Thyroid gland (tissue), 4 donors: Measurements from ENCODE around the gene PDE8B. TPM values are rescaled to one million over a fixed set of nuclear protein-coding genes. Genes with fewer than 3 reads are reported as not detected.
A peak's percentile ranks its signal among the peaks of the same experiment; 100 is the strongest.

Source experiments
- DNase-seq, 2 donors: peaks; one replicate each; pipeline ENCODE4 v3.0.0-alpha.2; 2019
- H3K27ac ChIP-seq, 3 donors: fragments of 200-600 bp; sonication (generic); 1 replicate in 2 of 3; 2 replicates in 1 of 3; pipeline ENCODE4 v1.5.1; 2016 to 2019; ENCODE audit warnings: mild to moderate bottlenecking in 1 of 3, moderate library complexity in 1 of 3
- H3K27me3 ChIP-seq: fragments of 200-600 bp; sonication (generic); one replicate; pipeline ENCODE4 v1.5.1; 2019
- H3K36me3 ChIP-seq, 2 donors: fragments of 200-600 bp; sonication (generic); one replicate each; pipeline ENCODE4 v1.5.1; 2016 to 2019
- H3K4me1 ChIP-seq, 2 donors: fragments of 200-600 bp; sonication (generic); one replicate each; pipeline ENCODE4 v1.5.1; 2017 to 2019
- H3K4me3 ChIP-seq, 3 donors: fragments of 200-600 bp; sonication (generic); replicated peaks in 1 of 3; 1 replicate in 2 of 3; 2 replicates in 1 of 3; pipeline ENCODE4 v1.5.1; 2016; ENCODE audit warnings: mild to moderate bottlenecking in 1 of 3
- H3K9me3 ChIP-seq: fragments of 200-600 bp; sonication (generic); one replicate; pipeline ENCODE4 v1.5.1; 2017
- POLR2A ChIP-seq, 2 donors: fragments of 450-650 bp; IDR thresholded peaks; one replicate each; pipeline ENCODE4 v1.6.1; 2017; ENCODE audit warnings: antibody characterized with exemption in 2 of 2, mild to moderate bottlenecking in 2 of 2, moderate library complexity in 1 of 2
- WGBS, 2 donors: methylation state at CpG; one replicate each; pipeline ENCODE4 v1.1.5; 2017; 5-methylcytosine and 5-hydroxymethylcytosine counted together
- intact Hi-C: fragments of 100-400 bp; cut with DNase I; formaldehyde crosslinking; loops from one replicate; pipeline ENCODE4 v1.15.1; 2023
- total RNA-seq, 4 donors: library from RNA; depleted of rRNA; stranded (reverse); fragments of >200 nt; gene quantifications; one replicate each; pipeline ENCODE4 v1.2.3, GENCODE V29; 2016
- TF ChIP-seq, protein P1 (sequence below), 6 experiments: fragments of 200-600 bp in 3 of 6; fragments of 450-650 bp in 3 of 6; sonication (generic) in 3 of 6; IDR thresholded peaks; one replicate each; pipeline ENCODE4 v1.5.1; 2016 to 2019; ENCODE audit warnings: antibody characterized with exemption in 6 of 6, mild to moderate bottlenecking in 2 of 6, inconsistent platforms in 1 of 6, moderate library complexity in 1 of 6

PDE8B gene
- total RNA-seq, 4 donors from 2014 or later, result 113 to 279 (median 218) TPM

DNA sequence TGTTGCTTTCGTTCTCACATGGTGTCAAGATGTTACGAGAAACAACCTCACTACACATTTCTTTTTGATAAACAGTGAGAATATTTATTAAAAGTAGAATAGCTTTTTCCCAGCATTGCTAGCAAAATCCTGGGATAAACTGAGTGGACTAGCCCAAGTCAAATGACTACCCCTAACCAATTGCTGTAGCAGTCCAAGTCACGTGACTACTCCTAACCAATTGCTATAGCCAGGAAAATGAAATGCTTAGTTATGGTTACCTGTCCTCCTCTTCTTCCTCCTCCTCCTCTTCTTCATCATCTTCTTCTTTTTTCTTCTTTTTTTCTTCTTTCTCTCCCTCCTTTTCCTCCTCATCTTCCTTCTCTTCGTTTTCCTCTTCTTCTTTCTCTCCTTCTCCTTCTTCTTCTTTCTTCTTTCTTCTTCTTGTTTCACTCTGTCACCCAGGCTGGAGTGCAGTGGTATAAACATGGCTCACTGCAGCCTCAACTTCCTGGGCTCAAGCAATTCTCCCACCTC is 85.4 kb downstream of the PDE8B start:
- 82 to 95% methylated on average over 4 of the region's 4 CpGs for WGBS, 2 donors

DNA sequence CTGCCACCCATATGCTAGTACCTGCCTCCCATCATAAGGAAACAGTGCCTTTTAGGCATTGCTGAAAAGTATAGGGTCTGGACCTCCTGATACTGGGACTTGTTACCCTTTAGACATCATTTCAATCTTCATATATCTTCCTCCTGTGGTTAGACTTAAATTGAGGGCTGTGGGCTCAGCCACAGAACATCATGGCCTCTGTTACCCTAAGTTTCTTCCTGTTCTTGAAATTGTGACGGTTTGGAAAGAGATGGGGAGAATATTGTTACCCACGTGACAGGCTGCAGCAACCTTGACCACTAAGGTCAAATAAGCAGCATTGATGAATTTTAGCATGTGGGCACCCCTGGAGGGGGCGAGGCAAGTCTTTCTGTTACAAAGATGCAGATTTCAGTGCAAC is 87.7 kb downstream of the PDE8B start:
- H3K27ac ChIP-seq, result peak overlapping the region in 1 of 3 donors; percentile 17
- H3K27me3 ChIP-seq, result no peaks in the 10 kb centered on the region
- 92 to 96% methylated on average over 3 of the region's 3 CpGs for WGBS, 2 donors
- no peak overlapping the region for H3K4me3 ChIP-seq
- H3K36me3 ChIP-seq, result no peaks in the 10 kb centered on the region
- DNase-seq, result no peak
- TF ChIP-seq POLR2A (IDR thresholded peaks at IDR 0.05), result no peak
- TF ChIP-seq, protein P1, sequence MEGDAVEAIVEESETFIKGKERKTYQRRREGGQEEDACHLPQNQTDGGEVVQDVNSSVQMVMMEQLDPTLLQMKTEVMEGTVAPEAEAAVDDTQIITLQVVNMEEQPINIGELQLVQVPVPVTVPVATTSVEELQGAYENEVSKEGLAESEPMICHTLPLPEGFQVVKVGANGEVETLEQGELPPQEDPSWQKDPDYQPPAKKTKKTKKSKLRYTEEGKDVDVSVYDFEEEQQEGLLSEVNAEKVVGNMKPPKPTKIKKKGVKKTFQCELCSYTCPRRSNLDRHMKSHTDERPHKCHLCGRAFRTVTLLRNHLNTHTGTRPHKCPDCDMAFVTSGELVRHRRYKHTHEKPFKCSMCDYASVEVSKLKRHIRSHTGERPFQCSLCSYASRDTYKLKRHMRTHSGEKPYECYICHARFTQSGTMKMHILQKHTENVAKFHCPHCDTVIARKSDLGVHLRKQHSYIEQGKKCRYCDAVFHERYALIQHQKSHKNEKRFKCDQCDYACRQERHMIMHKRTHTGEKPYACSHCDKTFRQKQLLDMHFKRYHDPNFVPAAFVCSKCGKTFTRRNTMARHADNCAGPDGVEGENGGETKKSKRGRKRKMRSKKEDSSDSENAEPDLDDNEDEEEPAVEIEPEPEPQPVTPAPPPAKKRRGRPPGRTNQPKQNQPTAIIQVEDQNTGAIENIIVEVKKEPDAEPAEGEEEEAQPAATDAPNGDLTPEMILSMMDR (IDR thresholded peaks at IDR 0.05), result no peak
- no peaks in the 10 kb centered on the region for H3K9me3 ChIP-seq
- peaks cover 28 to 44% of the 10 kb centered on the region in 2 donors for H3K4me1 ChIP-seq
- intact Hi-C loops, result no loop called here

More for the DNA sequence above, 85.4 kb downstream of the PDE8B start:
- Histone ChIP-seq H3K36me3 (no peaks in the 10 kb centered on the region), H3K4me3 (no peak overlapping the region), H3K27ac (no peak overlapping the region), H3K9me3 (no peaks in the 10 kb centered on the region), H3K27me3 (no peaks in the 10 kb centered on the region), H3K4me1 (peaks cover 31 to 43% of the 10 kb centered on the region in 2 donors)
- intact Hi-C loops, result no loop called here
- TF ChIP-seq, protein P1 (IDR thresholded peaks at IDR 0.05), result no peak
- TF ChIP-seq POLR2A (IDR thresholded peaks at IDR 0.05), result no peak
- no peak for DNase-seq

DNA sequence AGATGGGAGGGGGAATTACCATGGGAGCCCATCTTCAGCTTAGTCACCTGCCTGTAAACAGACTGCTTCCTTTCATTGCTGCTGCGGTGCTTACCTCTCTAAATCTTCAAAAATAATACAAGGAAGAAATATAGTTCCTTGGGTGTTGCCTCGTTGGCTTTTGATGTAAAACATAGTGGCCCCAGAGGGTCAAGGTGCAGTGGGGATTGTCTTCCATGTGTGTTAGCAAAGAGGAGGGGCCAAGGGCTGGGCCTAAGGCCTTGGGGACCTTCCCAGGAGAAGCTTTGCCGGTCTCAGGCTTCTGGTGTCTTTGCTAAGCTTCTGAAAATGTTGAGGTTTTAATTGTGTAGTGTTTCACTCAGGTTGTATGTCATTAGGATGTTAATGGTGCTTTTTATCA is 90.0 kb downstream of the PDE8B start:
- no peak overlapping the region for H3K4me3 ChIP-seq
- intact Hi-C loops, result loop anchor here (10.0 kb wide), 1 partner anchor 116 kb away; no protein-coding TSS in a partner anchor
- peak overlapping the region; percentile 34 to 59 (median 47) for H3K27ac ChIP-seq
- H3K4me1 ChIP-seq, result peaks cover 33 to 36% of the 10 kb centered on the region in 2 donors
- no peaks in the 10 kb centered on the region for H3K27me3 ChIP-seq
- H3K36me3 ChIP-seq, result no peaks in the 10 kb centered on the region
- WGBS, 2 donors, result 86 to 92% methylated on average over 3 of the region's 3 CpGs
- no peak for TF ChIP-seq POLR2A (IDR thresholded peaks at IDR 0.05)
- TF ChIP-seq, protein P1 (IDR thresholded peaks at IDR 0.05), result no peak
- no peaks in the 10 kb centered on the region for H3K9me3 ChIP-seq
- DNase-seq, result no peak

DNA sequence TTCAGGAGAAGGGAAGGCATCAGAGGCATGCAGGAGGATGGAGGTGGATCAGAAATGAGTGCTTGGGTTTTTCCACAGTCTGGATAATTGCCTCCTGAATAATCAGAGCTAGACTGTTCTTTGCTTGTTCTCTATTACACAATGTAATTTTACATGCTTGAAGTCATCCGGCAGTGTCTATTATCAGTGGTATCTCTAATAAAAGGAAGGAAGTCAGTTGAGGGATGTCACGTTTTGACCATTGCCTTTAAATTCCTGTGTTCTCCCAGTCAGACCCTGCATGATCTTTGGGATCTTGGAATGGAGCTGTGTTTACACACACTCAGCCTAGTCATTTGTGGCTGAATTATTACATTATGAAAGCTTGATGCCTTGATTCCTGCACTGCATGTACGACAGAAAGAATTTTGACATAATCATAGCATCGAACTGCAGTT is 91.0 kb downstream of the PDE8B start:
- 53 to 63% methylated on average over 4 of the region's 4 CpGs for WGBS, 2 donors
- Histone ChIP-seq H3K9me3 (no peaks in the 10 kb centered on the region), H3K4me3 (no peak overlapping the region), H3K27ac (peak overlapping the region; percentile 34 to 59 (median 47)), H3K27me3 (no peaks in the 10 kb centered on the region), H3K4me1 (peaks cover 36 to 38% of the 10 kb centered on the region in 2 donors), H3K36me3 (no peaks in the 10 kb centered on the region)
- no peak for DNase-seq
- intact Hi-C loops, result loop anchor here (10.0 kb wide), 1 partner anchor 117 kb away; no protein-coding TSS in a partner anchor
- no peak for TF ChIP-seq POLR2A (IDR thresholded peaks at IDR 0.05)
- TF ChIP-seq, protein P1 (IDR thresholded peaks at IDR 0.05), result no peak

DNA sequence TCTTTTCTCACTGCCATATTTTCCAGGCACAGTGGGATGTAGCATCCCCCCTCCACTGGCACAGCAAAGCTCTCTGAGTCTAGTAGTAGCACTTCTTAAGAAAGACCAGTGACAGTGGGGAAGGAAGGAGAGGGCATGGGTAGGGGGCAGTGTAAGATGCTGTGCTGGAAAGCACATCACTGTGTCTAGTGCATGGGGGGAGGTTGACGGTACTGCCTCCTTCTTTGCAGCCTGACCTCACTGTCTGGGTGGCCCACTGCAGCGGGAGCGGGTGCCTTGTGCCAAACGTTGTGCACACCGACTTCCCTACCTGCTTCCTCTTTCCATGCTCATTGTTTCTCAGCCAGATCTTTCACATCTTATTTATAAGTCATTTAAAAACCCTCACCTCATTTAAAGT is 91.8 kb downstream of the PDE8B start:
- Histone ChIP-seq H3K27me3 (no peaks in the 10 kb centered on the region), H3K36me3 (no peaks in the 10 kb centered on the region), H3K9me3 (no peaks in the 10 kb centered on the region), H3K4me1 (peaks cover 37 to 43% of the 10 kb centered on the region in 2 donors), H3K4me3 (no peak overlapping the region), H3K27ac (peak overlapping the region in 2 of 3 donors; percentile 34 to 59)
- intact Hi-C loops, result loop anchor here (10.0 kb wide), 1 partner anchor 117 kb away; no protein-coding TSS in a partner anchor
- no peak for TF ChIP-seq POLR2A (IDR thresholded peaks at IDR 0.05)
- TF ChIP-seq, protein P1 (IDR thresholded peaks at IDR 0.05), result no peak
- no peak for DNase-seq
- 73 to 84% methylated on average over 5 of the region's 5 CpGs for WGBS, 2 donors
